Bronchial epithelial cell (primary cell): ENCODE measurements around the gene CD276. TPM values are rescaled to one million over a fixed set of nuclear protein-coding genes. Genes with fewer than 3 reads are reported as not detected.
A peak's percentile ranks its signal among the peaks of the same experiment; 100 is the strongest.

Experiments used
- DNase-seq: peaks from one replicate; pipeline ENCODE4 v3.0.0-alpha.2; 2010; ENCODE audit warnings: low read depth
- FAIRE-seq: peaks from 2 replicates; lab custom pipeline; 2011; peaks lifted over from hg19 to GRCh38; lab: Jason Lieb, UNC
- H3K27me3 ChIP-seq: 2 replicates; pipeline ENCODE4 v1.5.1; 2011; ENCODE audit warnings: low read length; ENCODE audit not compliant: control insufficient read depth, insufficient read depth
- H3K36me3 ChIP-seq: 2 replicates; pipeline ENCODE4 v1.5.1; 2011; ENCODE audit warnings: low read length; ENCODE audit not compliant: control insufficient read depth, insufficient read depth
- H3K4me3 ChIP-seq: 2 replicates; pipeline ENCODE4 v1.5.1; 2011; ENCODE audit warnings: mild to moderate bottlenecking, low read depth, low read length, control low read depth
- CTCF ChIP-seq: IDR thresholded peaks from 2 replicates; pipeline ENCODE4 v1.5.1; 2011; ENCODE audit warnings: mild to moderate bottlenecking, moderate library complexity, low read length, control low read depth, inconsistent platforms; ENCODE audit not compliant: insufficient read depth, severe bottlenecking
- total RNA-seq: library from RNA; depleted of rRNA; stranded (reverse); fragments of >200 nt; gene quantifications from 2 replicates; pipeline ENCODE4 v1.2.1, GENCODE V29; 2014

CD276 gene
- total RNA-seq, 1 donor from 2014 or later = 21.9 TPM

DNA sequence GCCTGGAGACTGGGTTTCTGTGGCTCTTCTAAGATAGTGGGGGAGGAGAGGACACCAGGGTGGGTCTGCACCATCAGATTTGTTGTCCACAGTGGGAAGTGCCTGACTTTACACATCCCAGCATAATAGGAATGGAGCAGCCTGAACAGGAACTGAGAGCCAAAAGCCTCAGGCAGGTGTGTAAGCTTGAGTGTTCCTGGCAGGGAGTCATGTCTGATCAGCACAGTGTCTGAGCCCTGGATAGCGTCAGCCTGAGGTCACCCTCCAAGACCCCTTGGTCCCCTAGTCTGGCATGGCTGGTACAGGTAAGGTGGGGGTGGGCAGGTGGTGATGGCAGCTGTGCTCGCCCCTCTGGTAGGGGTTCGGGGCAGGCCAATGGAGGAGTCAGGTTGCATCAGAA is 48.7 kb downstream of the CD276 start:
- H3K36me3 ChIP-seq = no peaks in the 10 kb centered on the region
- FAIRE-seq (no peak), DNase-seq (peak; percentile 28)
- no peak overlapping the region for H3K4me3 ChIP-seq
- TF ChIP-seq CTCF = no peak
- peaks cover 3% of the 10 kb centered on the region for H3K27me3 ChIP-seq

- FAIRE-seq = no peak
Observed at GRCh38 chr15:73737535-73737934, 53.4 kb downstream of the CD276 start.

DNA sequence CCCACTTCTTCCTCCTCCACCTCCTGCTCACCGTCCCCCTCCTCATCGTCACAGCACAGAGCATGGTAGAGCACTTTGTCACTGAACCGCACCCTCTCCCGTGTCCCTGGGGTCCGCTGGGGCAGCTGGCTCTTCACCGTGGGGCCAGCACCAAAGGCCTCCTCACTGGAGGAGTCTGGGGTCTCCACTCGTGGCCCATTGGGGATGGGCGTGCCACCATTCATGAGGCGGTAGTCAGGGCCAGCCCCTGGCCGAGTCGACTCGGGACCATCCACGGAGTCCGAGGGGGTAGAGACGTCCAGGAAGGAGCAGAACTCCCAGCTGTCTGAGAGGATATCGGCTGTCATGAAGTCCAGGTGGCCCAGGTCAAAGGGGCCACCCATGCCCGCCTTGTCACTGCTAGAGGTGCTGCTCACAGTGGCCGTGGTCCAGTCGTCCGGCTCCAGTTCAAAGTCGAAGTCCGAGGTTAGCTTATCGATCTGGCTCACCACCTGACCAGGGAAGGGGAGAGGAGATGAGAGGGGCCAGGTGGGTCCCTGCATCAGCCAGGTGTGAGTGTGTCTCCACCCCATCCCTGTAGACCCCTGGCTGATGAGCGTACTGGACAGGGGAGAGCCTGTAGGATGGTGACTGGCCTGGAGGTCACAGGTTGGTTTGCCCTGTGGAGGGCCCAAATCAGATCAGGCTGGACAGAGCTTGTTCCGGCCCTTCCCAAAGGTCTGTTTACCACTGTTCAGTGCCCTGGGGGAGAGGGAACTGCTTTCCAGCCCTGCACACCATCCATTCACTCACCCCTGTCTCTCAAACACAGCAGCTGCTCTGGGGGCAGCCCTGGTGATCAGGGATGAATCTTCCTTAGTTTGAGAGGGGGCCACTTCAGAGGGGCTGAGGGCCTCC is 56.2 kb downstream of the CD276 start:
- H3K36me3 ChIP-seq = no peaks in the 10 kb centered on the region
- TF ChIP-seq CTCF = no peak
- no peak overlapping the region for H3K4me3 ChIP-seq
- DNase-seq (no peak), FAIRE-seq (no peak)
- H3K27me3 ChIP-seq = no peaks in the 10 kb centered on the region

More at GRCh38 chr15:73737535-73737934, 53.4 kb downstream of the CD276 start:
- no peaks in the 10 kb centered on the region for H3K36me3 ChIP-seq
- H3K4me3 ChIP-seq = no peak overlapping the region
- TF ChIP-seq CTCF = no peak
- DNase-seq = no peak
- H3K27me3 ChIP-seq = peaks cover 3% of the 10 kb centered on the region

GRCh38 chr15:73741321-73741836 is 57.2 kb downstream of the CD276 start:
- peaks cover 1% of the 10 kb centered on the region for H3K27me3 ChIP-seq
- DNase-seq (no peak), FAIRE-seq (peak; percentile 7)
- no peaks in the 10 kb centered on the region for H3K36me3 ChIP-seq
- no peak for TF ChIP-seq CTCF
- no peak overlapping the region for H3K4me3 ChIP-seq

- H3K36me3 ChIP-seq = no peaks in the 10 kb centered on the region
- no peak for DNase-seq
- TF ChIP-seq CTCF = no peak
- H3K4me3 ChIP-seq = no peak overlapping the region
- no peak for FAIRE-seq
- H3K27me3 ChIP-seq = peaks cover 12% of the 10 kb centered on the region
Observed at GRCh38 chr15:73744293-73744692, 60.1 kb downstream of the CD276 start.
